Activated CD4-positive, alpha-beta T cell treated with anti-CD3 and anti-CD28 coated beads, Interleukin-2, amount 10 ng/mL, durations not matched to agents 24 days and 14 days (primary cell): ENCODE results near the gene SCD5. TPM values are rescaled to one million over a fixed set of nuclear protein-coding genes. Genes with fewer than 3 reads are reported as not detected.
A peak's percentile ranks its signal among the peaks of the same experiment; 100 is the strongest.

ENCODE experiments used
- DNase-seq: peaks from one replicate; pipeline ENCODE4 v3.0.0; 2022
- H3K27ac Mint-ChIP-seq: one replicate; pipeline ENCODE4 v1.8.0; 2022; ENCODE audit warnings: mild to moderate bottlenecking, mixed read lengths
- H3K27me3 Mint-ChIP-seq: one replicate; pipeline ENCODE4 v1.8.0; 2022; ENCODE audit warnings: mixed read lengths
- H3K36me3 Mint-ChIP-seq: one replicate; pipeline ENCODE4 v1.8.0; 2022; ENCODE audit warnings: low read depth, mild to moderate bottlenecking, mixed read lengths
- H3K4me1 Mint-ChIP-seq: one replicate; pipeline ENCODE4 v1.8.0; 2021; ENCODE audit warnings: mixed read lengths
- H3K4me3 Mint-ChIP-seq: one replicate; pipeline ENCODE4 v1.8.0; 2022; ENCODE audit warnings: mild to moderate bottlenecking, moderate library complexity, mixed read lengths
- H3K9me3 Mint-ChIP-seq: one replicate; pipeline ENCODE4 v1.8.0; 2021; ENCODE audit warnings: mixed read lengths
- intact Hi-C: fragments of 100-400 bp; cut with micrococcal nuclease; formaldehyde crosslinking; loops from one replicate; pipeline ENCODE4 v1.15.1; 2023
- total RNA-seq: library from RNA; stranded (reverse); gene quantifications from 2 replicates; pipeline ENCODE4 v1.2.3, GENCODE V29; 2022

The SCD5 gene
- total RNA-seq, 1 donor from 2014 or later = 0.63 TPM

- intact Hi-C loops = no loop called here
- DNase-seq = no peak
- Mint-ChIP-seq H3K27ac (no peak overlapping the region), H3K9me3 (no peaks in the 10 kb centered on the region), H3K27me3 (peaks cover 4% of the 10 kb centered on the region), H3K4me3 (no peak overlapping the region), H3K4me1 (peaks cover under 1% of the 10 kb centered on the region), H3K36me3 (peaks cover 3% of the 10 kb centered on the region)
These were observed 11.6 kb upstream of the SCD5 start for GRCh38 chr4:82810176-82810575.

GRCh38 chr4:82809619-82810018 lies 11.0 kb upstream of the SCD5 start:
- Mint-ChIP-seq H3K36me3 (peaks cover 1% of the 10 kb centered on the region), H3K4me3 (no peak overlapping the region), H3K4me1 (no peaks in the 10 kb centered on the region), H3K27ac (no peak overlapping the region), H3K27me3 (peaks cover 4% of the 10 kb centered on the region), H3K9me3 (no peaks in the 10 kb centered on the region)
- DNase-seq = no peak
- intact Hi-C loops = no loop called here

GRCh38 chr4:82803746-82804145 lies 5.2 kb upstream of the SCD5 start:
- H3K36me3 Mint-ChIP-seq = no peaks in the 10 kb centered on the region
- H3K27me3 Mint-ChIP-seq = peaks cover 42% of the 10 kb centered on the region
- H3K9me3 Mint-ChIP-seq = no peaks in the 10 kb centered on the region
- no peak for DNase-seq
- no peak overlapping the region for H3K4me3 Mint-ChIP-seq
- intact Hi-C loops = no loop called here
- H3K27ac Mint-ChIP-seq = no peak overlapping the region
- H3K4me1 Mint-ChIP-seq = peaks cover 9% of the 10 kb centered on the region

GRCh38 chr4:82802911-82803310 lies 4.3 kb upstream of the SCD5 start:
- Mint-ChIP-seq H3K27ac (no peak overlapping the region), H3K36me3 (no peaks in the 10 kb centered on the region), H3K27me3 (peaks cover 43% of the 10 kb centered on the region), H3K4me1 (peaks cover 9% of the 10 kb centered on the region), H3K9me3 (no peaks in the 10 kb centered on the region), H3K4me3 (no peak overlapping the region)
- no peak for DNase-seq
- intact Hi-C loops = no loop called here

DNA sequence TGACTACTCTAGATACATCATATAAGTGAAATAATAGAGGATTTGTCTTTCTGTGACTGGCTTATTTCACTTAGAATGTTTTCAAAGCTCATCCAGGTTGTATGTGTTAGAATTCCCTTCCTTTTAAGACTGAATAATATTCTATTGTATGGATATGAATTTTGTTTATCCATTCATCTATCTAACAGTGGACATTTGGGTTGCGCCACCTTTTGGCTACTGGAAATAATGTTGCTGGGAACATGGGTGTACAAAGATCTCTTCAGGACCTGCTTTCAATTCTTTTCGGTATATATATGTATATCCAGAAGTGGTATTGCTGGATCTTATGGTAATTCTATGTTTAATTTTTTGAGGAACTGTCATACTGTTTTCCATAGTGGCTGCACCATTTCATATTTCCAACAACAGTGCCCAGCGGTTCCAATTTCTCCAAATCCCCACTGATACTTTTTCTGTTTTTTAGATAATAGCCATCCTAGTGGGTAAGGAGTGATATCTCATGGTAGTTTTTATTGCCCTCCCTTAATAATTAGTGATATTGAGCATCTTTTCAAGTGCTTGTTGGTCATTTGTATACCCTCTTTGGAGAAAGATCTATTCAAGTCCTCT lies 3.4 kb upstream of the SCD5 start:
- no peaks in the 10 kb centered on the region for H3K36me3 Mint-ChIP-seq
- peaks cover 12% of the 10 kb centered on the region for H3K4me1 Mint-ChIP-seq
- peaks cover 49% of the 10 kb centered on the region for H3K27me3 Mint-ChIP-seq
- intact Hi-C loops = no loop called here
- H3K27ac Mint-ChIP-seq = no peak overlapping the region
- H3K9me3 Mint-ChIP-seq = no peaks in the 10 kb centered on the region
- no peak for DNase-seq
- H3K4me3 Mint-ChIP-seq = no peak overlapping the region

GRCh38 chr4:82799006-82799881 lies 648 bp upstream of the SCD5 start:
- Mint-ChIP-seq H3K4me1 (peaks cover 12% of the 10 kb centered on the region), H3K9me3 (no peaks in the 10 kb centered on the region), H3K36me3 (no peaks in the 10 kb centered on the region), H3K27ac (no peak overlapping the region), H3K27me3 (peaks cover 64% of the 10 kb centered on the region), H3K4me3 (peak overlapping the region; percentile 84)
- peak; percentile 61 for DNase-seq
- intact Hi-C loops = no loop called here

DNA sequence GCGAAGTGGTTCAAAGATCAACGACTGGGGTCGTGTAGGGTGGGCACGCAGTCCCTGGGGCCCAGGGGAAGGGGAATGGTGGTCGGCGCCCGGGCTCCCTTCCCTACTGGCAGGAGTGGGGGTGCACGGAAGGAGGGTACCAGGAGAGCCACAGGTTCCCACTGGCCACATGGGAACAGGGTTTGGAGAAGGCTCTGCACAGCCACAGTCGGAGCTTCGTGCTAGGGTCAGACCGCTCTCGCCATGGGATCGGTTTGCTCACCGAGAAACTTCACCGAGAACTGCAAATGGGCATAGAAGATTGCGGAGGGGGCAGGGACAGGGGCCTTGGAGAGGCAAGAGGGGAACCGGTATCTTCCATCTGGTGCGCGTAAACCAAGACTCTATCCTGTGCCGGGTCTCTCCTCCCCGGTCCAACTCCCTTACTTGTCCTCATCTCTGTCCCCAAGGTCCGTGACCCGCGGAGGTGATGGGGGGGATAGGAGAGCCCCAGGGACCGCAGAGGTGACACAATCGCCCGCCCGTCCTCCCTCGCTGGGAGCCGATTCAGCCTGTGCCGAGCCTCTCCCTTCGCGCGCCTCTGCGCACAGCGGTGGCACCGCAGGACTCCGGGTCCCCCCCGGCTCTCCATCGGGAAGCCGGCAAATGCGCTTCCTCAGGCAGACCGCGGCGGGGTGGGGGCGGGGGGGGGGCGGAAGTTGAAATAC lies 1.0 kb downstream of the SCD5 start:
- no peaks in the 10 kb centered on the region for H3K36me3 Mint-ChIP-seq
- DNase-seq = peak; percentile 60
- peak overlapping the region; percentile 71 for H3K4me3 Mint-ChIP-seq
- H3K27ac Mint-ChIP-seq = no peak overlapping the region
- peaks cover 72% of the 10 kb centered on the region for H3K27me3 Mint-ChIP-seq
- H3K4me1 Mint-ChIP-seq = peaks cover 12% of the 10 kb centered on the region
- H3K9me3 Mint-ChIP-seq = no peaks in the 10 kb centered on the region
- intact Hi-C loops = no loop called here

DNA sequence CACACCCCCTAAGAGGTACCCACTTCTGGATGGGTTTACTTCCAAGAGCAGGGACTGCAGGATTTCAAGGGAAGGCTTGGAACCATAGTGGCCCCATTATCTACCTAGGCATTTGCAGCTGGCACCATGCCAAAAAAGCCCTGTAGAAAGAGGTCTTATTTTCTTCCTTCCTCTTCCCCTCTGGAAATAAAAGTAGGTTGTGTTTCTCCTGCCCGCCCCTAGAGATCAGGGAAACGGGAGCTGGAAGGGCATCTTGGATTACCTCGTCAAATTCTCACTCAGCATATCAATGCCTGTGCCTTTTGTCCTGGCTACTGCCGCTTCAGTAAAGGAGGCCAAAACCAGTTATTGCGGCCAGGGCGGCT lies 1.6 kb downstream of the SCD5 start:
- H3K27me3 Mint-ChIP-seq = peaks cover 68% of the 10 kb centered on the region
- H3K36me3 Mint-ChIP-seq = no peaks in the 10 kb centered on the region
- no peaks in the 10 kb centered on the region for H3K9me3 Mint-ChIP-seq
- H3K4me1 Mint-ChIP-seq = peaks cover 12% of the 10 kb centered on the region
- intact Hi-C loops = no loop called here
- H3K27ac Mint-ChIP-seq = no peak overlapping the region
- H3K4me3 Mint-ChIP-seq = peak overlapping the region; percentile 71
- no peak for DNase-seq

DNA sequence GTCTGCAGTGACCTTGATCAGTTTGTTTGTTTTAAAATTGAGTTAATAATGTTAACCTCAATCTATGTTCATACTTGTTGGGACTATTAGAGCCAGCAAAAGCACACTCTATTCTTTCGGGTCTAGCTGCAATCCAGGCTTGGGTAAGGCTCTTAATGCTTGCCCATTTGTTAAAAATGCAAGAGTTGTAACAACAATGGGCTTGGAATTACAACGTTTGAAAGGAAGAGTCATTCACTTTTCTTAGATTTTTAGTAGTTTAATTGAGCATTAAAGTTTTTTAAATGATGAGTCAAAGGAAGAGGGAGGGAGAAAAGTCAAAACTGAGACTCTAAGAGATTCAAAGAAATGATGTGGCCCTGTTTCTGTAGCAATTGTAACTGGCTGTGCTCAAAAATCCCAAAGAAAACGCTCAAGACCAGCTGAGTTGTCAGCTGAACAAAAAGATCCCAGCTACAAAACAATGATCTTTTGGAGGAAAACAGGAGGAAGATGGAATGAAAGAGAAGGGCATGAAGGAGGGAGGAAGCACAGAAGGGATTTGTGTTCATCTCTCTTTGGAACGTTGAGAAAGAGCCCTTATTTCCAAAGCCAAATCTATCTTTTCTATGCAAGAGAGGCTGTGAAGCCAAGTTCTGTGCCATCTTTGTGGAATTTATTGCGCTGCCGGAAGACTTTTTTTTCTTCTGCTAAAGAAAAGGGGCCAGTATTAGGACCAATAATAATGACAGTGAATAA lies 5.5 kb downstream of the SCD5 start:
- H3K27me3 Mint-ChIP-seq = peaks cover 48% of the 10 kb centered on the region
- DNase-seq = no peak
- H3K9me3 Mint-ChIP-seq = no peaks in the 10 kb centered on the region
- peaks cover 3% of the 10 kb centered on the region for H3K4me1 Mint-ChIP-seq
- H3K27ac Mint-ChIP-seq = no peak overlapping the region
- H3K4me3 Mint-ChIP-seq = no peak overlapping the region
- H3K36me3 Mint-ChIP-seq = no peaks in the 10 kb centered on the region
- intact Hi-C loops = no loop called here

DNA sequence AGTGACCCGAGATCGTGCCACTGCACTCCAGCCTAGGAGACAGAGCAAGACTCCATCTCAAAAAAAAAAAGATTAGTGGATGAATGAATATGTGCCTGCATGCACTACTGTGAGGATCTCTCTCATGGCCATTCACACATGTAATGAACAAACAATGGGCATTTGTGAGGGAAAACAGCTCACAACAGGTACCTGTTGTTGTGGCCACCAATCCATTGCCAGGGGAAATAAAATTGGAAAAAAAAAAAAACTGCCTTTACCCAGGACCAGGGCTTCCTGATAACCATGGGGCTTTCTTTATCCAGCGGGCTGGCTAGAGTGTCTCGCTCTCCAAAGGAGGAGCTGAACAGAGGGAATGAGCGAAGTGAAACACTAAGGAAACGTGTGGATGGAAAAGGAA lies 7.4 kb downstream of the SCD5 start:
- intact Hi-C loops = no loop called here
- H3K4me3 Mint-ChIP-seq = no peak overlapping the region
- H3K9me3 Mint-ChIP-seq = no peaks in the 10 kb centered on the region
- no peaks in the 10 kb centered on the region for H3K4me1 Mint-ChIP-seq
- no peak overlapping the region for H3K27ac Mint-ChIP-seq
- peaks cover 37% of the 10 kb centered on the region for H3K27me3 Mint-ChIP-seq
- H3K36me3 Mint-ChIP-seq = no peaks in the 10 kb centered on the region
- no peak for DNase-seq

DNA sequence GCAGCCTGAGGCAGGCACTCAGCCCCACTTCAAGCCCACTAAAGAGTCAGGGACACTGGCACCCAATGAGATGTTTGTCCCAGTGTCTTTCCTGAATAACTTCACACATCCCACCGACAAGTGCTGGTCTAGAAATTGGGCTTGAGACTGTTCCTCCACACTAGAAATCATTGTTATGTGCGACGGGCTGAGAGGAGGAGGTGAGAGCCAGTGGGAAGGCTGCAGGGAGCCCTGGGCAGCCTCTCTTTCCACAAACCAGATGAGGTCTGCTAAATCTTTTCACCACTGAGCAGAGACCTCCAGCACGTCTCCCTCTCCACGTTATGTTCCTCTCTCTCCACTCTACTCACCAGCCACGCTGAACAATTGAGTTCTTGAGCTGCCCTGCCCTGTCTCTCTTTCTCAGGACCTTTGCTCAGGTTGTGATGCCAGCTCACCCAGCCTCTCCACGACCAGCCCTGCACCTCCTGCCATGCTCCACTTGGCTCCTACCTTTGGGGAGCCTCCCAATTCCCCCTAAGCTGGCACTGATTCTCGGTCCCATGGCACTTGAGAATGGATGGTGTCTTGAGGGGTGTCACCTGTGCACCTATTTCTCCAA lies 8.4 kb downstream of the SCD5 start:
- Mint-ChIP-seq H3K9me3 (no peaks in the 10 kb centered on the region), H3K4me3 (no peak overlapping the region), H3K27ac (no peak overlapping the region), H3K27me3 (peaks cover 40% of the 10 kb centered on the region), H3K4me1 (peaks cover 1% of the 10 kb centered on the region), H3K36me3 (no peaks in the 10 kb centered on the region)
- intact Hi-C loops = no loop called here
- no peak for DNase-seq

DNA sequence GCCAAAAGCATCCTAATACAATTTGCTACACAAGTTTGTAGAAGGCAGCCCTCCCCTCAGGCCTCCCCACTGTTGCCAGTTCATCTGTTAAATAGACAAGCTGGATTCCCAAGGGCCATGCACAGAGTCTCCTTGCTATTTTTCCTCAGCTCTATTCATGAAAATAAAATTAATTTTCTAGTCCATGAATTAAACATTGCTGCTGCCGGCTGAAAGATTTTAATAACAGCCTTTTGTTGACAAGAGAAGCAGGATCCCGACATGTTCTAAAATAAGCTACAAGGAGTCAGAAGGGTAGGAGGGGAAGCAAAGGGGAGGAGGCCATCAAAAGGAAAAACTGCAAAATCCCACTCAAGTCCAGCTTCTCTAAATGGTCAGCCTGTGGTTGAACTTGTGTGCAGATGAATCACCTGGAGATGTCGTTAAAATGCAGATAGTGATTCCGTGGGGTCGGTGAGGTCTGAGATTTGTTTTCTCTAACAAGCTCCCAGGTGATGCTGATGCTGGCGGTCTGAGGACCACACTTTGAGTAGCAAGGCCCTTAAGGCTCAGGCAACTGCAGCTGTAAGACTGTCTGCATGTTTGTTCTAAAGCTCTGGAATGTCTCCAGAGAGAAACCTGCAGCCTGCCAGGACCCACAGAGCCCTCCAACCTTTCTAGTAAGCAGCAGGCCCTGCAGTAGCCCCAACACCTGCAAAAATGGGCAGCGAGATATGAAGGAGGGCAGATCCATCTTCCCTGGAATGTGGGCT lies 9.4 kb downstream of the SCD5 start:
- intact Hi-C loops = no loop called here
- Mint-ChIP-seq H3K27ac (no peak overlapping the region), H3K9me3 (no peaks in the 10 kb centered on the region), H3K27me3 (peaks cover 40% of the 10 kb centered on the region), H3K4me3 (no peak overlapping the region), H3K4me1 (peaks cover 1% of the 10 kb centered on the region), H3K36me3 (no peaks in the 10 kb centered on the region)
- no peak for DNase-seq

- H3K27me3 Mint-ChIP-seq = peaks cover 26% of the 10 kb centered on the region
- H3K9me3 Mint-ChIP-seq = no peaks in the 10 kb centered on the region
- peaks cover 1% of the 10 kb centered on the region for H3K4me1 Mint-ChIP-seq
- H3K36me3 Mint-ChIP-seq = no peaks in the 10 kb centered on the region
- intact Hi-C loops = no loop called here
- no peak overlapping the region for H3K27ac Mint-ChIP-seq
- no peak overlapping the region for H3K4me3 Mint-ChIP-seq
- DNase-seq = no peak
These were observed 11.3 kb downstream of the SCD5 start for GRCh38 chr4:82787342-82787741.
